Hepatocyte (in vitro differentiated cells): ENCODE measurements around the gene BRCA2. TPM values are rescaled to one million over a fixed set of nuclear protein-coding genes. Genes with fewer than 3 reads are reported as not detected.

Experiments
- DNase-seq: peaks from one replicate; pipeline ENCODE4 v3.0.0-alpha.2; 2016; ENCODE audit warnings: low spot score
- H2AFZ ChIP-seq: fragments of 200-600 bp; sonication (generic); 2 replicates; pipeline ENCODE4 v1.6.0; 2016; ENCODE audit warnings: antibody characterized with exemption, mild to moderate bottlenecking
- H3K27ac ChIP-seq: fragments of 200-600 bp; sonication (generic); 2 replicates; pipeline ENCODE4 v1.5.1; 2016; ENCODE audit warnings: mild to moderate bottlenecking
- H3K27me3 ChIP-seq: fragments of 200-600 bp; sonication (generic); 2 replicates; pipeline ENCODE4 v1.6.1; 2016
- H3K36me3 ChIP-seq: fragments of 200-600 bp; sonication (generic); replicated peaks from 2 replicates; pipeline ENCODE4 v1.5.1; 2016; ENCODE audit warnings: low read depth; ENCODE audit not compliant: insufficient read depth
- H3K4me1 ChIP-seq: fragments of 200-600 bp; sonication (generic); 2 replicates; pipeline ENCODE4 v1.5.1; 2016; ENCODE audit warnings: mild to moderate bottlenecking, moderate library complexity; ENCODE audit not compliant: insufficient read depth
- H3K4me2 ChIP-seq: fragments of 200-600 bp; sonication (generic); 2 replicates; pipeline ENCODE4 v1.6.0; 2016
- H3K4me3 ChIP-seq: fragments of 200-600 bp; sonication (generic); 2 replicates; pipeline ENCODE4 v1.5.1; 2016; ENCODE audit warnings: mild to moderate bottlenecking
- H3K79me2 ChIP-seq: fragments of 200-600 bp; sonication (generic); 2 replicates; pipeline ENCODE4 v1.6.0; 2017; ENCODE audit warnings: mild to moderate bottlenecking
- H3K9me2 ChIP-seq: fragments of 200-600 bp; sonication (generic); replicated peaks from 2 replicates; pipeline ENCODE4 v1.6.0; 2017; ENCODE audit warnings: mild to moderate bottlenecking; ENCODE audit not compliant: insufficient read depth
- H3K9me3 ChIP-seq: fragments of 200-600 bp; sonication (generic); 2 replicates; pipeline ENCODE4 v1.5.1; 2016; ENCODE audit warnings: low read depth, mild to moderate bottlenecking
- H4K20me1 ChIP-seq: fragments of 200-600 bp; sonication (generic); 2 replicates; pipeline ENCODE4 v1.6.0; 2016; ENCODE audit warnings: mild to moderate bottlenecking; ENCODE audit not compliant: insufficient read depth, poor library complexity, severe bottlenecking
- CTCF ChIP-seq: fragments of 200-600 bp; sonication (generic); IDR thresholded peaks from 2 replicates; pipeline ENCODE4 v1.5.1; 2016; ENCODE audit warnings: antibody characterized with exemption, mild to moderate bottlenecking; ENCODE audit not compliant: poor library complexity
- EZH2 ChIP-seq: fragments of 200-600 bp; sonication (generic); IDR thresholded peaks from 2 replicates; pipeline ENCODE4 v1.6.1; 2016; ENCODE audit warnings: antibody characterized with exemption, mild to moderate bottlenecking, borderline replicate concordance
- EZH2phosphoT487 ChIP-seq: fragments of 200-600 bp; sonication (generic); IDR thresholded peaks from one replicate; pipeline ENCODE4 v1.6.1; 2018; ENCODE audit warnings: antibody characterized with exemption, mild to moderate bottlenecking, low read depth, moderate library complexity; ENCODE audit not compliant: unreplicated experiment, severe bottlenecking
- WGBS: methylation state at CpG from one replicate; pipeline ENCODE4 v1.1.6; 2016; ENCODE audit warnings: low lambda C conversion rate; ENCODE audit errors: missing lambda C conversion rate; 5-methylcytosine and 5-hydroxymethylcytosine counted together
- polyA plus RNA-seq: library from polyadenylated mRNA; unstranded; fragments of >200 nt; fragmentation: Nextera tagmentation; extraction: Ambion mirVana; gene quantifications from 2 replicates; pipeline ENCODE4 v1.2.1, GENCODE V29; 2016
- total RNA-seq: library from RNA; depleted of rRNA; stranded (reverse); fragments of >200 nt; gene quantifications from 2 replicates; pipeline ENCODE4 v1.2.3, GENCODE V29; 2014

The BRCA2 gene
- total and polyA plus RNA-seq, 2 experiments from 2014 or later = 1.4 to 2.8 TPM

- no peak for TF ChIP-seq EZH2phosphoT487
- no peak for TF ChIP-seq EZH2
- no peak for TF ChIP-seq CTCF
- H2AFZ ChIP-seq = no peak overlapping the region
- 82% methylated on average over 4 of the region's 4 CpGs for WGBS
Measured at GRCh38 chr13:32299893-32300292, 15.4 kb upstream of the BRCA2 start.

DNA sequence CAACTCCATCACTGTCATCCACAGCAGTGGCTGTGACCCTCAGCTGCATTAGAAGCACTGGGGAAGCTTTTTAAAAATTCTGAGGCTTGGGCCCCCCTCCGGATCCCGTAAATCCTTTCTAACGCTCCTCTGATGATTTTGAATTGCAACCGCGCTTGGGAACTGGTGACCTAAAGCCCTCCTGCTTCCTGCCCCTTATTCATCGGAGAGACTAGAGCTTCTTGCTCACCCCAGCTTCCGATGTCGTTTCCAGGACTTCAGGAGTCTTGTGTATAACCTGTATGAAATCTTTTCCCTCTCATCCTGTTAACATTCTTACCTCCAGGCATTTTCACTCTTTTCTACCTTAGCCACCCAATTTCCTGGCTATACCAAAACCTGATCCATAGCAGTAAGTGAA lies 14.9 kb upstream of the BRCA2 start:
- TF ChIP-seq EZH2phosphoT487 = no peak
- TF ChIP-seq CTCF = no peak
- no peak for TF ChIP-seq EZH2
- H3K9me3 ChIP-seq = no peaks in the 10 kb centered on the region
- no peak for DNase-seq
- H3K27ac ChIP-seq = no peak overlapping the region
- H3K4me2 ChIP-seq = no peak overlapping the region
- no peaks in the 10 kb centered on the region for H4K20me1 ChIP-seq
- 89% methylated on average over 8 of the region's 8 CpGs for WGBS
- H3K36me3 ChIP-seq = no peaks in the 10 kb centered on the region
- H3K9me2 ChIP-seq = no peaks in the 10 kb centered on the region
- no peaks in the 10 kb centered on the region for H3K79me2 ChIP-seq
- H2AFZ ChIP-seq = no peak overlapping the region
- H3K27me3 ChIP-seq = peaks cover 6% of the 10 kb centered on the region
- H3K4me3 ChIP-seq = no peak overlapping the region
- no peaks in the 10 kb centered on the region for H3K4me1 ChIP-seq

More at GRCh38 chr13:32299893-32300292, 15.4 kb upstream of the BRCA2 start:
- no peaks in the 10 kb centered on the region for H3K9me2 ChIP-seq
- H3K9me3 ChIP-seq = no peaks in the 10 kb centered on the region
- no peaks in the 10 kb centered on the region for H3K79me2 ChIP-seq
- H3K4me3 ChIP-seq = no peak overlapping the region
- H3K4me2 ChIP-seq = no peak overlapping the region
- H3K4me1 ChIP-seq = no peaks in the 10 kb centered on the region
- no peaks in the 10 kb centered on the region for H4K20me1 ChIP-seq
- no peak for DNase-seq
- no peaks in the 10 kb centered on the region for H3K36me3 ChIP-seq
- H3K27me3 ChIP-seq = peaks cover 6% of the 10 kb centered on the region
- H3K27ac ChIP-seq = no peak overlapping the region

DNA sequence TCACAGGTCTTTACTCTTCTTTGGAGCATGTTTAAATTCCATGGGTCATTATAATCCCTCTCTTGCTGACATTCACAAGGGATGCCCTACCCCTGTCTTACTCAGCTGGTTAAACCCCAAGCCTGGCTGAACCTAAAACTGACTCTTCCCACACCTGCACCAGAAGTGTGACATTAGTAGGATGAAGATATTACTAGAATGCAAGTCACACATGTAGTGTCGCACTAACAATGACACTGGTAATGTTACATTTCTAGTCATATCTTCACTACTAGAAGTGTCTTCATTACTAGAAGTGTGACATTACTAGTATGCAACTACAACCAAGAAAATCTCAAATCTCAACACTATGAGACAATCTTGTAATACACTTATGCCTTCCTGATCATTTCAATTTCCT lies 14.4 kb upstream of the BRCA2 start:
- Histone ChIP-seq H3K4me2 (no peak overlapping the region), H3K36me3 (no peaks in the 10 kb centered on the region), H3K27me3 (peaks cover 6% of the 10 kb centered on the region), H3K27ac (no peak overlapping the region), H3K79me2 (no peaks in the 10 kb centered on the region), H2AFZ (no peak overlapping the region), H3K9me2 (no peaks in the 10 kb centered on the region), H3K4me1 (no peaks in the 10 kb centered on the region), H4K20me1 (no peaks in the 10 kb centered on the region), H3K9me3 (no peaks in the 10 kb centered on the region), H3K4me3 (no peak overlapping the region)
- DNase-seq = no peak
- TF ChIP-seq EZH2phosphoT487 = no peak
- no peak for TF ChIP-seq EZH2
- no peak for TF ChIP-seq CTCF
- 95% methylated on average over 1 of the region's 1 CpG for WGBS

DNA sequence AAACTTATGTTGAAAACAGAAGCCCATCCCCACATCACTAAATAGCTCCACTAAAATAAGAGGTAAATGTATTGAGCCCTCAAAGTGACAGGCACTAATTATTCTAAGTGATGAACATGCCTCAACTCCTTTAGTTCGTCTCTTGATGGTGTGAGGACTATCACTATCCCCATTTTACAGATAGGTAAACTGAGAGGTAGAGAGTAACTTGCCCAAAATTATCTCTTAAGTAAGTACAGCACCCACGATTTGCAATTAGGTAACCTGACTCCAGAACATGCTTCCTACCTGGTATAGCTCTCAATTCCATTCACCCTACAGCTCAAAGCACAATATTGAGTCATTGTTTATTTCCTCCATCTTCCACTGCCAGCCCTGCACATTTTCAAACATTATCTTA lies 12.8 kb upstream of the BRCA2 start:
- Histone ChIP-seq H3K79me2 (no peaks in the 10 kb centered on the region), H3K36me3 (no peaks in the 10 kb centered on the region), H3K4me2 (no peak overlapping the region), H4K20me1 (no peaks in the 10 kb centered on the region), H2AFZ (no peak overlapping the region), H3K27ac (no peak overlapping the region), H3K4me1 (no peaks in the 10 kb centered on the region), H3K9me3 (no peaks in the 10 kb centered on the region), H3K27me3 (peaks cover 6% of the 10 kb centered on the region), H3K9me2 (no peaks in the 10 kb centered on the region), H3K4me3 (no peak overlapping the region)
- no peak for DNase-seq
- TF ChIP-seq EZH2 (no peak), EZH2phosphoT487 (no peak), CTCF (no peak)
- 64% methylated on average over 2 of the region's 2 CpGs for WGBS
